ENCODE measurements around the gene COP1. TPM values are rescaled to one million over a fixed set of nuclear protein-coding genes. Genes with fewer than 3 reads are reported as not detected.

The COP1 gene
- total and polyA plus RNA-seq, 2 of the 13 experiments (the other 11 are each of a cell fraction or from before 2014, with no cell fraction given), result 20.5 to 51.3 TPM

DNA sequence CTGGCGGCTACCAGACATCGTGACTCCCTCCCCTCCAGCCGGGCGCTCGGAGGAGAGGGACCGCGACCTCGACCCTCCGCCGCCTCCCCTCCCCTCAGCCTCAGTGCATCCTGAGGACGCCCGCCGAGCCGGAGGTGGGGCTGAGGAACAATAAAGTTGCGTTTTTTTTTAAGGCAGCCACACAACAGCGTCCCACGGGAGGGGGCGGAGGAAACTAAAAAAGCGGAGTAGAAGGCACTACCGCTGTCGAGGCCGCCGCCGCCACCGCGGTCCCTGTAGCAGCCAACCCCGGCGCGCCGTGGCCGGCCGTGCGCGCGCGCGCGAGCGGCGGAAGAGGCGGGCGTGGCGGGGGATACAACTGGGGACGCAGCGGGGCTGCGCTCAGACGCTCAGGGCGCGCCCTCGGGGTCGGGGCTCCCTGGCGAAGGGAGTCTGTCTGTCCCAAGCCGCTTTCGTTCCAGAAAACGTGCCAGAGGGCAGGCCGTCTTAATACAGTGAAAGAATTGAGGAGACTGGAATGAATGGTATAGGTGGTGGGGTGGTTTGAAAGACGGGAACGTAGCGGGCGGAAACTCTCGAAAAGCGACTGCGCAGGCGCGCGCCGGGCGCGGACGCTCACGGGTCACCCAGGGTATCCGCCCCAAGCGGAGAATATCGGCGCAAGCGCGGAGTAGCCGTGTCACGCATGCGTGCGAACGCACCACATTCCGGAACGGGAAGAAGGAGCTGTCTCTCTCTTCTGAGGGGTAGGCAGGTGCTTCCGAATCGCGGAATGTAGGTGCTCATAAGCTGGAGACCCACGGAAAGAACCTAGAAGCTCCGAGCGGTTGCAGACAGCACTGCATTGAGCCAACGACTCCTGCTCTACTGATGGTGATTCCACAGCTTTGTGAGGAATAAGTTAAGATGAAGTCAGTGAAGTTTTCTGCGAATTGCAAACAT, at the start of gene COP1 (continued):
- TF ChIP-seq TFAP4 (IDR thresholded peaks at IDR 0.05; ENCODE audit: borderline replicate concordance, low read depth) (no peak), MTF2 (CRISPR knock-in tag; IDR thresholded peaks at IDR 0.05; ENCODE audit: borderline replicate concordance) (no peak; the same call in 1 of the 2 replicates), ZHX1 (CRISPR knock-in tag; IDR thresholded peaks at IDR 0.05; ENCODE audit: low read depth) (0 out of 2 replicates have a peak, but pooled peaks have one; percentile 44), SNAI1 (CRISPR knock-in tag; IDR thresholded peaks at IDR 0.05; ENCODE audit: borderline replicate concordance) (no peak), HMG20A (CRISPR knock-in tag; IDR thresholded peaks at IDR 0.05; ENCODE audit: borderline replicate concordance) (no peak), DRAP1 (CRISPR knock-in tag; IDR thresholded peaks at IDR 0.05) (0 out of 2 replicates have a peak, but pooled peaks have one; percentile 31), ZKSCAN8 (CRISPR knock-in tag; IDR thresholded peaks at IDR 0.05; ENCODE audit: borderline replicate concordance) (no peak), ZNF768 (CRISPR knock-in tag; IDR thresholded peaks at IDR 0.05) (no peak), ZNF556 (CRISPR knock-in tag; IDR thresholded peaks at IDR 0.05; ENCODE audit: borderline replicate concordance) (no peak), ZNF788 (CRISPR knock-in tag; IDR thresholded peaks at IDR 0.05; ENCODE audit: borderline replicate concordance) (0 out of 2 replicates have a peak, but pooled peaks have one; percentile 45), DMAP1 (CRISPR knock-in tag; IDR thresholded peaks at IDR 0.05) (peak; percentile 47; the same call in 1 of the 2 replicates), PAWR (CRISPR knock-in tag; IDR thresholded peaks at IDR 0.05; ENCODE audit: borderline replicate concordance) (no peak), ZNF570 (CRISPR knock-in tag; IDR thresholded peaks at IDR 0.05; ENCODE audit: borderline replicate concordance) (no peak), ZFP36L1 (CRISPR knock-in tag; IDR thresholded peaks at IDR 0.05) (0 out of 2 replicates have a peak, but pooled peaks have one; percentile 30), ZNF256 (CRISPR knock-in tag; conservative IDR thresholded peaks at IDR 0.05) (peak; percentile 75; the same call in 1 of the 2 replicates), ZNF121 (CRISPR knock-in tag; IDR thresholded peaks at IDR 0.05) (no peak), EEA1 (CRISPR knock-in tag; IDR thresholded peaks at IDR 0.05; ENCODE audit: borderline replicate concordance) (no peak), ZNF331 (CRISPR knock-in tag; IDR thresholded peaks at IDR 0.05) (no peak), IKZF1 (IDR thresholded peaks at IDR 0.05) (no peak), ZMYM2 (CRISPR knock-in tag; IDR thresholded peaks at IDR 0.05) (no peak)
- TF ChIP-seq, protein P1, sequence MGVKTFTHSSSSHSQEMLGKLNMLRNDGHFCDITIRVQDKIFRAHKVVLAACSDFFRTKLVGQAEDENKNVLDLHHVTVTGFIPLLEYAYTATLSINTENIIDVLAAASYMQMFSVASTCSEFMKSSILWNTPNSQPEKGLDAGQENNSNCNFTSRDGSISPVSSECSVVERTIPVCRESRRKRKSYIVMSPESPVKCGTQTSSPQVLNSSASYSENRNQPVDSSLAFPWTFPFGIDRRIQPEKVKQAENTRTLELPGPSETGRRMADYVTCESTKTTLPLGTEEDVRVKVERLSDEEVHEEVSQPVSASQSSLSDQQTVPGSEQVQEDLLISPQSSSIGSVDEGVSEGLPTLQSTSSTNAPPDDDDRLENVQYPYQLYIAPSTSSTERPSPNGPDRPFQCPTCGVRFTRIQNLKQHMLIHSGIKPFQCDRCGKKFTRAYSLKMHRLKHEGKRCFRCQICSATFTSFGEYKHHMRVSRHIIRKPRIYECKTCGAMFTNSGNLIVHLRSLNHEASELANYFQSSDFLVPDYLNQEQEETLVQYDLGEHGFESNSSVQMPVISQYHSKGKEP (CRISPR knock-in tag; IDR thresholded peaks at IDR 0.05), result no peak
- TF ChIP-seq, protein P2, sequence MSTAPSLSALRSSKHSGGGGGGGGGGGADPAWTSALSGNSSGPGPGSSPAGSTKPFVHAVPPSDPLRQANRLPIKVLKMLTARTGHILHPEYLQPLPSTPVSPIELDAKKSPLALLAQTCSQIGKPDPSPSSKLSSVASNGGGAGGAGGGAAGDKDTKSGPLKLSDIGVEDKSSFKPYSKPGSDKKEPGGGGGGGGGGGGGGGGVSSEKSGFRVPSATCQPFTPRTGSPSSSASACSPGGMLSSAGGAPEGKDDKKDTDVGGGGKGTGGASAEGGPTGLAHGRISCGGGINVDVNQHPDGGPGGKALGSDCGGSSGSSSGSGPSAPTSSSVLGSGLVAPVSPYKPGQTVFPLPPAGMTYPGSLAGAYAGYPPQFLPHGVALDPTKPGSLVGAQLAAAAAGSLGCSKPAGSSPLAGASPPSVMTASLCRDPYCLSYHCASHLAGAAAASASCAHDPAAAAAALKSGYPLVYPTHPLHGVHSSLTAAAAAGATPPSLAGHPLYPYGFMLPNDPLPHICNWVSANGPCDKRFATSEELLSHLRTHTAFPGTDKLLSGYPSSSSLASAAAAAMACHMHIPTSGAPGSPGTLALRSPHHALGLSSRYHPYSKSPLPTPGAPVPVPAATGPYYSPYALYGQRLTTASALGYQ (CRISPR knock-in tag; IDR thresholded peaks at IDR 0.05), result no peak

Measured in HepG2 (cell line).